GM12878 (cell line): ENCODE measurements around the gene SCARB1. TPM values are rescaled to one million over a fixed set of nuclear protein-coding genes. Genes with fewer than 3 reads are reported as not detected.

Source experiments
- ATAC-seq: fragments of 200-7000 bp; cut with Tn5 transposase; 3 replicates; pipeline ENCODE4 v1.9.1; 2020; ENCODE audit warnings: mild to moderate bottlenecking, moderate library complexity
- BruUV-seq: library from RNA; stranded (reverse); fragments of 400-500 nt; replicated peaks from 2 replicates; lab custom pipeline; 2021; lab: Mats Ljungman, UMichigan
- CTCF ChIA-PET: fragments of 300-600 bp; sonication (Branson Sonifier 250); formaldehyde crosslinking; extraction: SDS; loops from one replicate; lab custom pipeline; 2021; ENCODE audit warnings: inconsistent platforms; lab: Yijun Ruan, JAX
- POLR2A ChIA-PET: fragments of 350-600 bp; formaldehyde crosslinking; extraction: SDS; loops from one replicate; lab custom pipeline; 2021; ENCODE audit warnings: inconsistent platforms; lab: Charles Lee
- RAD21 ChIA-PET: fragments of 300-600 bp; sonication (Branson Sonifier 250); formaldehyde crosslinking; loops from one replicate; lab custom pipeline; 2023; ENCODE audit warnings: antibody characterized with exemption; ENCODE audit not compliant: unreplicated experiment; lab: Charles Lee
- SMC1A ChIA-PET: fragments of 300-600 bp; sonication (Branson Sonifier 250); formaldehyde crosslinking; loops from one replicate; lab custom pipeline; 2023; ENCODE audit not compliant: unreplicated experiment, uncharacterized antibody; lab: Charles Lee
- DNase-seq: peaks from one replicate; pipeline ENCODE4 v3.0.0-alpha.2; 2011; ENCODE audit warnings: low read depth, low spot score
- FAIRE-seq: peaks from 3 replicates; lab custom pipeline; 2011; peaks lifted over from hg19 to GRCh38; lab: Jason Lieb, UNC
- H2AFZ ChIP-seq: 2 replicates; pipeline ENCODE4 v1.6.0; 2011; ENCODE audit warnings: low read depth, low read length, control low read depth; ENCODE audit not compliant: control insufficient read depth
- H3K27ac ChIP-seq: 2 replicates; pipeline ENCODE4 v1.5.1; 2011; ENCODE audit warnings: control low read depth; ENCODE audit not compliant: control insufficient read depth, insufficient read depth
- H3K27me3 ChIP-seq, 2 experiments: replicated peaks in 1 of 2; 2 replicates each; pipeline versions ENCODE4 v1.6.0 to v1.6.1; 2011; ENCODE audit warnings: low read length in 1 of 2; ENCODE audit not compliant: control insufficient read depth in 2 of 2, insufficient read depth in 2 of 2
- H3K36me3 ChIP-seq, 2 experiments: 2 replicates each; pipeline ENCODE4 v1.5.1; 2011; ENCODE audit warnings: low read length in 1 of 2; ENCODE audit not compliant: control insufficient read depth in 2 of 2, insufficient read depth in 2 of 2
- H3K4me1 ChIP-seq: 2 replicates; pipeline ENCODE4 v1.6.1; 2011; ENCODE audit warnings: mild to moderate bottlenecking, low read length, moderate library complexity, mixed read lengths; ENCODE audit not compliant: control insufficient read depth, insufficient read depth
- H3K4me2 ChIP-seq: 2 replicates; pipeline ENCODE4 v1.6.0; 2011; ENCODE audit warnings: control low read depth; ENCODE audit not compliant: control insufficient read depth, insufficient read depth
- H3K4me3 ChIP-seq: fragments of 200-600 bp; sonication (generic); 2 replicates; pipeline ENCODE4 v1.5.1; 2016
- H3K79me2 ChIP-seq: 2 replicates; pipeline ENCODE4 v1.6.0; 2011; ENCODE audit warnings: low read length; ENCODE audit not compliant: control insufficient read depth, insufficient read depth
- H3K9ac ChIP-seq: 2 replicates; pipeline ENCODE4 v1.8.0; 2011; ENCODE audit warnings: low read length, control low read depth, mixed read lengths; ENCODE audit not compliant: control insufficient read depth, insufficient read depth
- H3K9me3 ChIP-seq: replicated peaks from 3 replicates; pipeline ENCODE4 v1.5.1; 2011; ENCODE audit warnings: mild to moderate bottlenecking, low read length; ENCODE audit not compliant: control insufficient read depth, insufficient read depth
- H4K20me1 ChIP-seq: 2 replicates; pipeline ENCODE4 v1.6.0; 2011; ENCODE audit not compliant: control insufficient read depth, insufficient read depth
- BRCA1 ChIP-seq: IDR thresholded peaks from 2 replicates; pipeline ENCODE4 v1.6.1; 2011; ENCODE audit warnings: low read depth, low read length, improper control_type of control experiment
- CBX5 ChIP-seq: sonication (generic); IDR thresholded peaks from 2 replicates; pipeline ENCODE4 v1.6.1; 2016; ENCODE audit warnings: low read depth, moderate library complexity, mild to moderate bottlenecking, inconsistent platforms
- CHD1 ChIP-seq: IDR thresholded peaks from 2 replicates; pipeline ENCODE4 v1.6.1; 2012; ENCODE audit warnings: low read depth, low read length, improper control_type of control experiment
- ETV6 ChIP-seq, 2 experiments: fragments of 450-650 bp in 1 of 2; IDR thresholded peaks in 1 of 2; conservative IDR thresholded peaks in 1 of 2; 2 replicates each; pipeline ENCODE4 v1.6.1; 2014; ENCODE audit warnings: antibody characterized with exemption in 1 of 2, borderline replicate concordance in 1 of 2, low read depth in 1 of 2, mild to moderate bottlenecking in 1 of 2, moderate library complexity in 1 of 2
- HDGF ChIP-seq: fragments of 450-650 bp; IDR thresholded peaks from 2 replicates; pipeline ENCODE4 v1.6.1; 2016; ENCODE audit warnings: antibody characterized with exemption
- IKZF1 ChIP-seq: fragments of 450-650 bp; conservative IDR thresholded peaks from 2 replicates; pipeline ENCODE4 v1.6.1; 2017; ENCODE audit warnings: antibody characterized with exemption, mild to moderate bottlenecking
- JUND ChIP-seq: IDR thresholded peaks from 2 replicates; pipeline ENCODE4 v1.6.1; 2012; ENCODE audit warnings: low read depth, mild to moderate bottlenecking, low read length, improper control_type of control experiment, moderate library complexity
- KAT2A ChIP-seq: conservative IDR thresholded peaks from 2 replicates; pipeline ENCODE4 v1.6.1; 2011; ENCODE audit warnings: low read depth, low read length; ENCODE audit not compliant: control insufficient read depth
- MTA3 ChIP-seq: IDR thresholded peaks from 2 replicates; pipeline ENCODE4 v1.6.1; 2012; ENCODE audit warnings: low read length, inconsistent platforms, borderline replicate concordance
- MYB ChIP-seq: fragments of 150-350 bp; IDR thresholded peaks from 2 replicates; pipeline ENCODE4 v1.6.1; 2014; ENCODE audit warnings: mild to moderate bottlenecking, low read depth, low read length, borderline replicate concordance
- RAD51 ChIP-seq: fragments of 450-650 bp; IDR thresholded peaks from 2 replicates; pipeline ENCODE4 v1.6.1; 2016; ENCODE audit warnings: moderate library complexity, mild to moderate bottlenecking, inconsistent platforms
- YY1 ChIP-seq: IDR thresholded peaks from 2 replicates; pipeline ENCODE4 v1.6.1; 2011; ENCODE audit warnings: low read depth, mild to moderate bottlenecking, low read length
- ZNF207 ChIP-seq: fragments of 450-650 bp; IDR thresholded peaks from 2 replicates; pipeline ENCODE4 v1.6.1; 2014; ENCODE audit warnings: antibody characterized with exemption, mild to moderate bottlenecking, borderline replicate concordance
- ZNF384 ChIP-seq: IDR thresholded peaks from 2 replicates; pipeline ENCODE4 v1.6.1; 2012; ENCODE audit warnings: low read depth, mild to moderate bottlenecking, low read length, improper control_type of control experiment, borderline replicate concordance
- WGBS: methylation state at CpG from one replicate; pipeline ENCODE4 v1.1.6; 2016; ENCODE audit warnings: low lambda C conversion rate; ENCODE audit not compliant: insufficient replicate concordance, insufficient coverage; ENCODE audit errors: missing lambda C conversion rate; 5-methylcytosine and 5-hydroxymethylcytosine counted together
- in situ Hi-C: fragments of 300-500 bp; cut with MboI; formaldehyde crosslinking; loops from 9 replicates; pipeline ENCODE4 v1.14.3; 2018; ENCODE audit warnings: mixed read lengths
- intact Hi-C: fragments of 100-400 bp; cut with micrococcal nuclease; formaldehyde crosslinking; loops from one replicate; pipeline ENCODE4 v1.14.2; 2022; ENCODE audit not compliant: unreplicated experiment
- polyA plus RNA-seq, 11 experiments: library from polyadenylated mRNA; depleted of rRNA in 4 of 11; unstranded in 6 of 11; stranded (reverse) in 5 of 11; fragments of >200 nt; fragmentation: Nextera tagmentation in 4 of 11; fragmentation: Illumina TruSeq in 1 of 11; extraction: Ambion mirVana in 4 of 11; extraction: Trizol in 1 of 11; gene quantifications; 1 replicate in 1 of 11; 2 replicates in 10 of 11; pipeline versions ENCODE4 v1.2.1 to v1.2.3, GENCODE V29; 2011 to 2016; ENCODE audit warnings: inconsistent platforms in 2 of 11, missing spikeins in 2 of 11, low read depth in 1 of 11
- total RNA-seq, 4 experiments: library from RNA; depleted of rRNA in 3 of 4; stranded (reverse); fragments of >200 nt in 3 of 4; fragmentation: Illumina TruSeq in 1 of 4; extraction: Trizol in 1 of 4; gene quantifications; 2 replicates each; pipeline versions ENCODE4 v1.2.1 to v1.2.3, GENCODE V29; 2013 to 2021
- TF ChIP-seq, protein P1 (sequence below): fragments of 450-650 bp; IDR thresholded peaks from 2 replicates; pipeline ENCODE4 v1.6.1; 2017; ENCODE audit warnings: mild to moderate bottlenecking
- TF ChIP-seq, protein P2 (sequence below): fragments of 150-350 bp; IDR thresholded peaks from 2 replicates; pipeline ENCODE4 v1.6.1; 2014; ENCODE audit warnings: mild to moderate bottlenecking, low read depth, low read length

SCARB1 gene
- total and polyA plus RNA-seq, 10 of the 15 experiments (the other 5 are each of a cell fraction or from before 2014, with no cell fraction given), result 0.34 to 104 (median 63.1) TPM

GRCh38 chr12:124734224-124734788, 129.4 kb downstream of the SCARB1 start:
- Histone ChIP-seq H3K4me2 (no peak overlapping the region), H3K9me3 (no peaks in the 10 kb centered on the region; the same call in 2 of the 3 replicates), H4K20me1 (no peaks in the 10 kb centered on the region), H3K27me3 (no peaks in the 10 kb centered on the region), H2AFZ (no peak overlapping the region), H3K4me3 (no peak overlapping the region), H3K9ac (no peak overlapping the region), H3K36me3 (no peaks in the 10 kb centered on the region), H3K4me1 (no peaks in the 10 kb centered on the region), H3K79me2 (no peaks in the 10 kb centered on the region), H3K27ac (no peak overlapping the region)
- WGBS, result 71% methylated on average over 22 of the region's 22 CpGs
- ChIA-PET CTCF (no interaction called here), RAD21 (no interaction called here), SMC1A (no interaction called here), POLR2A (no interaction called here)
- no peak for FAIRE-seq
- peak; percentile 34 for ATAC-seq
- TF ChIP-seq ETV6 (conservative IDR thresholded peaks at IDR 0.05 in 1 of 2, IDR thresholded peaks at IDR 0.05 in 1 of 2; ENCODE audit: borderline replicate concordance in 1 of 2, low read depth in 1 of 2) (no peak), MYB (no peak), IKZF1 (no peak)
- no TSS peak for BruUV-seq
- intact Hi-C loops, result no loop called here
- DNase-seq, result no peak
- in situ Hi-C loops, result no loop called here

- ATAC-seq (no peak), FAIRE-seq (no peak), DNase-seq (no peak)
- SMC1A ChIA-PET, result interaction anchor here (1.8 kb wide), 1 partner anchor 51 kb away, joined by 3 read pairs; no protein-coding TSS in a partner anchor
- CTCF ChIA-PET, result no interaction called here
- Histone ChIP-seq H3K9me3 (no peaks in the 10 kb centered on the region; the same call in 2 of the 3 replicates), H3K4me1 (no peaks in the 10 kb centered on the region), H3K27ac (no peak overlapping the region), H3K4me3 (no peak overlapping the region), H3K9ac (no peak overlapping the region), H3K4me2 (no peak overlapping the region), H3K27me3 (no peaks in the 10 kb centered on the region), H3K36me3 (no peaks in the 10 kb centered on the region), H4K20me1 (no peaks in the 10 kb centered on the region), H2AFZ (no peak overlapping the region), H3K79me2 (no peaks in the 10 kb centered on the region)
- POLR2A ChIA-PET, result no interaction called here
- intact Hi-C loops (no loop called here), in situ Hi-C loops (no loop called here)
- no TSS peak for BruUV-seq
- RAD21 ChIA-PET, result no interaction called here
- WGBS, result 68% methylated on average over 6 of the region's 6 CpGs
- TF ChIP-seq CHD1 (no peak), BRCA1 (no peak), MTA3 (no peak), RAD51 (no peak), KAT2A (no peak), ZNF207 (no peak), HDGF (no peak), YY1 (no peak), CBX5 (no peak), JUND (no peak), ZNF384 (no peak)
- TF ChIP-seq, protein P1, sequence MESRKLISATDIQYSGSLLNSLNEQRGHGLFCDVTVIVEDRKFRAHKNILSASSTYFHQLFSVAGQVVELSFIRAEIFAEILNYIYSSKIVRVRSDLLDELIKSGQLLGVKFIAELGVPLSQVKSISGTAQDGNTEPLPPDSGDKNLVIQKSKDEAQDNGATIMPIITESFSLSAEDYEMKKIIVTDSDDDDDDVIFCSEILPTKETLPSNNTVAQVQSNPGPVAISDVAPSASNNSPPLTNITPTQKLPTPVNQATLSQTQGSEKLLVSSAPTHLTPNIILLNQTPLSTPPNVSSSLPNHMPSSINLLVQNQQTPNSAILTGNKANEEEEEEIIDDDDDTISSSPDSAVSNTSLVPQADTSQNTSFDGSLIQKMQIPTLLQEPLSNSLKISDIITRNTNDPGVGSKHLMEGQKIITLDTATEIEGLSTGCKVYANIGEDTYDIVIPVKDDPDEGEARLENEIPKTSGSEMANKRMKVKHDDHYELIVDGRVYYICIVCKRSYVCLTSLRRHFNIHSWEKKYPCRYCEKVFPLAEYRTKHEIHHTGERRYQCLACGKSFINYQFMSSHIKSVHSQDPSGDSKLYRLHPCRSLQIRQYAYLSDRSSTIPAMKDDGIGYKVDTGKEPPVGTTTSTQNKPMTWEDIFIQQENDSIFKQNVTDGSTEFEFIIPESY, result no peak
- TF ChIP-seq, protein P2, sequence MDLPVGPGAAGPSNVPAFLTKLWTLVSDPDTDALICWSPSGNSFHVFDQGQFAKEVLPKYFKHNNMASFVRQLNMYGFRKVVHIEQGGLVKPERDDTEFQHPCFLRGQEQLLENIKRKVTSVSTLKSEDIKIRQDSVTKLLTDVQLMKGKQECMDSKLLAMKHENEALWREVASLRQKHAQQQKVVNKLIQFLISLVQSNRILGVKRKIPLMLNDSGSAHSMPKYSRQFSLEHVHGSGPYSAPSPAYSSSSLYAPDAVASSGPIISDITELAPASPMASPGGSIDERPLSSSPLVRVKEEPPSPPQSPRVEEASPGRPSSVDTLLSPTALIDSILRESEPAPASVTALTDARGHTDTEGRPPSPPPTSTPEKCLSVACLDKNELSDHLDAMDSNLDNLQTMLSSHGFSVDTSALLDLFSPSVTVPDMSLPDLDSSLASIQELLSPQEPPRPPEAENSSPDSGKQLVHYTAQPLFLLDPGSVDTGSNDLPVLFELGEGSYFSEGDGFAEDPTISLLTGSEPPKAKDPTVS, result no peak
Observed at GRCh38 chr12:124733086-124733485, 130.6 kb downstream of the SCARB1 start.
